GM12872 (cell line): ENCODE results near the gene IL1R2.

ENCODE experiments used
- CTCF ChIP-seq: IDR thresholded peaks from 3 replicates; pipeline ENCODE4 v1.5.1; 2011; ENCODE audit warnings: low read depth, mild to moderate bottlenecking, low read length, moderate library complexity; ENCODE audit not compliant: insufficient read depth

IL1R2 gene

GRCh38 chr2:102057502-102058292, 65.9 kb downstream of the IL1R2 start:
- TF ChIP-seq CTCF, result no peak

DNA sequence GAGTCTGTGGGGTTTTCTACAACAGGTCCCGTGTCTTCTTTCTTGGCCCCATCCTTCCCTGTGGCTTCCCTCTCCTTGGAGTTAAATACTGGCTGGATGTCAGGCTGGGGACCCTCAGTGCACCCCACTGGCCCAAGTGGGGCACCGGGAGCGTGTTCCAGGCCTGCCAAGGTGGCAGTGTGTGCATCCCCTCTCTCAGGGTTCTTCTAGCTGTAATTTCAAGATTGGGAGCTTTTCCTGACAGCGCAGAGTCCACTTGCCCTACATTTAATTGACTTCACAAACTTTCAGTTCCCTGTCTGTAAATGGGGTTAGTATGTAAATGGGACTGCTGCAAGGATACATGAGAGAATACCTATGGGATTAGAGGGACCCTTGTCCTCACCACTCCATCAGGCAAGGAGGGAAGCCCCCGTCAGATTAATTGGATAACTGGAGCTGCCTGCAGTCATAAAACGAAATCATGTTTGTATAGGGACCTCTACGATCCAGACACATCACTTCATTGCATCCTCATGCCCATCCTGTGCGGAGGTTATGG, 66.6 kb downstream of the IL1R2 start:
- no peak for TF ChIP-seq CTCF

GRCh38 chr2:102059151-102059550, 67.4 kb downstream of the IL1R2 start:
- TF ChIP-seq CTCF, result no peak

DNA sequence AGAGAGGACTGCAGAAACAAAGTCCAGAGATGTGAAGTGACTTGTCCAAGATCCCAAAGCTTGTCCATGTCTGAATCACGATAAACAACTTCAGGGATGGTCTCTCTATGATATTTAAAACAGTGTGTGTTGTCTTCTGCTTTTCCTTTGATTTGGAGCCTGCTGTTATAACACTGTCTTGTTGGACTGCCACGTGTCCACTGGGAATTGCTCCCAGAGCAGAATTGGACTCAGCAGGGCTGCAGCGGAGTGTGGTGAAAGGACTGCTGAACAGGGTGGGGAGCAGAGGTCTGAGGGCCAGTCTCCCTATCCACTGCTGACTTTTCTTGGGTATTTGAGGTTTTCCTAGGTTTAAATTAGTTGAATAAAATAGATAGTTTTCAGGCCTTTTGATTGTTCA, 68.3 kb downstream of the IL1R2 start:
- no peak for TF ChIP-seq CTCF

GRCh38 chr2:102060792-102061191, 69.0 kb downstream of the IL1R2 start:
- TF ChIP-seq CTCF, result no peak

- TF ChIP-seq CTCF, result no peak
Measured at GRCh38 chr2:102061286-102061699, 69.5 kb downstream of the IL1R2 start.

GRCh38 chr2:102061962-102062795, 70.4 kb downstream of the IL1R2 start:
- no peak for TF ChIP-seq CTCF
